K562 (cell line): Measurements from ENCODE around the gene SRGAP3. TPM values are rescaled to one million over a fixed set of nuclear protein-coding genes. Genes with fewer than 3 reads are reported as not detected.

Experiments
- ATAC-seq: fragments of 200-7000 bp; cut with Tn5 transposase; 3 replicates; pipeline ENCODE4 v1.9.1; 2020; ENCODE audit warnings: moderate library complexity
- BruUV-seq: library from RNA; stranded (reverse); fragments of 400-500 nt; replicated peaks from 2 replicates; lab custom pipeline; 2021; lab: Mats Ljungman, UMichigan
- CTCF ChIA-PET: fragments of 300-600 bp; formaldehyde crosslinking; extraction: SDS; loops from one replicate; lab custom pipeline; 2021; ENCODE audit warnings: low intra/inter-chr PET ratio; lab: Yijun Ruan, JAX
- POLR2A ChIA-PET: fragments of 300-600, 350-650 bp; sonication (Branson Sonifier 250); formaldehyde crosslinking; extraction: SDS; loops from one replicate; lab custom pipeline; 2021; ENCODE audit warnings: antibody characterized with exemption, inconsistent platforms; lab: Yijun Ruan, JAX
- DNase-seq, 4 experiments: peaks; one replicate each; pipeline versions ENCODE4 v3.0.0 to v3.0.0-alpha.2; 2011 to 2018; ENCODE audit warnings: low spot score in 3 of 4, mixed read lengths in 3 of 4; ENCODE audit errors: extremely low read depth in 1 of 4
- FAIRE-seq: peaks from 2 replicates; lab custom pipeline; 2011; peaks lifted over from hg19 to GRCh38; lab: Jason Lieb, UNC
- H2AFZ ChIP-seq: 2 replicates; pipeline ENCODE4 v1.6.0; 2011; ENCODE audit warnings: low read depth, low read length, control low read depth, inconsistent platforms
- H3K27ac ChIP-seq: fragments of 200-600 bp; 3 replicates; pipeline ENCODE4 v1.8.0; 2011; ENCODE audit warnings: low read depth, mild to moderate bottlenecking, control low read depth, inconsistent platforms, low read length, moderate library complexity, mixed read lengths; ENCODE audit errors: extremely low read depth
- H3K27me3 ChIP-seq, 2 experiments: fragments of 300-600 bp in 1 of 2; 2 replicates in 1 of 2; 3 replicates in 1 of 2; pipeline versions ENCODE4 v1.6.0 to v1.8.0; 2011; ENCODE audit warnings: inconsistent platforms in 2 of 2, low read length in 2 of 2, mild to moderate bottlenecking in 1 of 2, mixed read lengths in 1 of 2, moderate library complexity in 1 of 2; ENCODE audit not compliant: control insufficient read depth in 2 of 2, insufficient read depth in 2 of 2
- H3K36me3 ChIP-seq: fragments of 300-600 bp; 3 replicates; pipeline ENCODE4 v1.8.0; 2011; ENCODE audit warnings: mild to moderate bottlenecking, low read length, inconsistent platforms; ENCODE audit not compliant: control insufficient read depth, insufficient read depth
- H3K4me1 ChIP-seq, 2 experiments: fragments of 200-600 bp in 1 of 2; replicated peaks in 1 of 2; 2 replicates in 1 of 2; 3 replicates in 1 of 2; pipeline versions ENCODE4 v1.5.1 to v1.8.0; 2011; ENCODE audit warnings: inconsistent platforms in 2 of 2, low read length in 2 of 2, mild to moderate bottlenecking in 1 of 2, mixed read lengths in 1 of 2, moderate library complexity in 1 of 2; ENCODE audit not compliant: control insufficient read depth in 2 of 2, insufficient read depth in 2 of 2
- H3K4me2 ChIP-seq: 2 replicates; pipeline ENCODE4 v1.6.1; 2011; ENCODE audit warnings: low read length, control low read depth, inconsistent platforms, mixed read lengths; ENCODE audit not compliant: insufficient read depth
- H3K4me3 ChIP-seq: fragments of 200-600 bp; sonication (generic), shearing (Covaris generic); 2 replicates; pipeline ENCODE4 v1.5.1; 2016; ENCODE audit warnings: control low read depth, inconsistent platforms
- H3K79me2 ChIP-seq: fragments of 200-600 bp; 3 replicates; pipeline ENCODE4 v1.8.0; 2011; ENCODE audit warnings: low read length, inconsistent platforms; ENCODE audit not compliant: control insufficient read depth, insufficient read depth
- H3K9ac ChIP-seq, 2 experiments: 2 replicates each; pipeline versions ENCODE4 v1.6.0 to v1.6.1; 2011; ENCODE audit warnings: low read depth in 2 of 2, low read length in 2 of 2, control low read depth in 1 of 2, inconsistent platforms in 1 of 2, mild to moderate bottlenecking in 1 of 2, mixed read lengths in 1 of 2; ENCODE audit not compliant: insufficient read depth in 1 of 2
- H3K9me1 ChIP-seq: one replicate; pipeline ENCODE4 v1.6.0; 2011; ENCODE audit warnings: inconsistent platforms, mild to moderate bottlenecking, low read length, moderate library complexity; ENCODE audit not compliant: control insufficient read depth, insufficient read depth
- H3K9me3 ChIP-seq: replicated peaks from 2 replicates; pipeline ENCODE4 v1.5.1; 2011; ENCODE audit warnings: low read depth, low read length, inconsistent platforms; ENCODE audit not compliant: control insufficient read depth, insufficient read depth
- H4K20me1 ChIP-seq: replicated peaks from 2 replicates; pipeline ENCODE4 v1.6.1; 2011; ENCODE audit warnings: low read length, inconsistent platforms, mixed read lengths; ENCODE audit not compliant: control insufficient read depth, insufficient read depth
- DDX20 ChIP-seq: fragments of 450-650 bp; IDR thresholded peaks from 2 replicates; pipeline ENCODE4 v1.6.1; 2016; ENCODE audit warnings: missing genetic modification characterization, low read depth, mild to moderate bottlenecking, missing compliant biosample characterization, moderate library complexity
- ELF1 ChIP-seq: fragments of 200-800 bp; sonication (Bioruptor generic); IDR thresholded peaks from 2 replicates; pipeline ENCODE4 v1.6.1; 2016; ENCODE audit warnings: missing genetic modification characterization, missing compliant biosample characterization
- KDM1A ChIP-seq, 2 experiments: fragments of 450-650 bp; IDR thresholded peaks; 2 replicates each; pipeline ENCODE4 v1.6.1; 2016; ENCODE audit warnings: mild to moderate bottlenecking in 2 of 2
- KHSRP ChIP-seq: fragments of 450-650 bp; IDR thresholded peaks from 2 replicates; pipeline ENCODE4 v1.6.1; 2017
- NFIX ChIP-seq: fragments of 250-450 bp; sonication (Bioruptor Pico); IDR thresholded peaks from 2 replicates; pipeline ENCODE4 v1.4.0; 2020; ENCODE audit warnings: low read depth, mild to moderate bottlenecking, moderate library complexity
- RFX1 ChIP-seq: fragments of 450-650 bp; IDR thresholded peaks from 2 replicates; pipeline ENCODE4 v1.6.1; 2016; ENCODE audit warnings: mild to moderate bottlenecking, moderate library complexity
- XRCC5 ChIP-seq: fragments of 200-400 bp; formaldehyde crosslinking; IDR thresholded peaks from 2 replicates; pipeline ENCODE4 v1.6.1; 2017; ENCODE audit warnings: low read depth, mild to moderate bottlenecking, low read length
- ZBTB8A ChIP-seq: fragments of 450-650 bp; IDR thresholded peaks from 2 replicates; pipeline ENCODE4 v1.6.1; 2018; ENCODE audit warnings: mild to moderate bottlenecking, moderate library complexity; ENCODE audit not compliant: partially characterized antibody
- ZNF311 ChIP-seq: fragments of 250-450 bp; sonication (Bioruptor Pico); IDR thresholded peaks from 2 replicates; pipeline ENCODE4 v1.4.0; 2020; ENCODE audit warnings: mild to moderate bottlenecking, moderate library complexity
- WGBS: fragments of 100-300 bp; shearing (Covaris generic); methylation state at CpG from one replicate; pipeline ENCODE4 v1.1.6; 2016; ENCODE audit warnings: low coverage, mixed read lengths; ENCODE audit not compliant: insufficient coverage; ENCODE audit errors: missing lambda C conversion rate; 5-methylcytosine and 5-hydroxymethylcytosine counted together
- in situ Hi-C: fragments of 300-500 bp; cut with MboI; formaldehyde crosslinking; loops from 4 replicates; pipeline ENCODE4 v1.15.0; 2018; ENCODE audit warnings: inconsistent platforms, mixed read lengths
- intact Hi-C: fragments of 100-400 bp; cut with micrococcal nuclease; formaldehyde crosslinking; loops from 2 replicates; pipeline ENCODE4 v1.14.2; 2022
- polyA plus RNA-seq, 8 experiments: library from polyadenylated mRNA; depleted of rRNA in 4 of 8; stranded (reverse) in 5 of 8; unstranded in 3 of 8; fragments of >200 nt; fragmentation: Nextera tagmentation in 2 of 8; fragmentation: Illumina TruSeq in 1 of 8; extraction: Ambion mirVana in 2 of 8; extraction: Trizol in 1 of 8; gene quantifications; 2 replicates each; pipeline versions ENCODE4 v1.2.1 to v1.2.3, GENCODE V29; 2011 to 2014; ENCODE audit warnings: inconsistent platforms in 1 of 8, missing spikeins in 1 of 8
- total RNA-seq, 7 experiments: library from RNA; depleted of rRNA in 6 of 7; stranded (reverse); fragments of >200 nt in 6 of 7; fragmentation: Illumina TruSeq in 2 of 7; extraction: Trizol in 2 of 7; gene quantifications; 2 replicates each; pipeline versions ENCODE4 v1.2.1 to v1.2.3, GENCODE V29; 2011 to 2021; ENCODE audit warnings: low replicate concordance in 1 of 7
- TF ChIP-seq, protein P1 (sequence below): fragments of 450-650 bp; IDR thresholded peaks from 2 replicates; pipeline ENCODE4 v1.7.0; 2016; ENCODE audit warnings: borderline replicate concordance
- TF ChIP-seq, protein P2 (sequence below), 2 experiments: fragments of 150-350 bp in 1 of 2; IDR thresholded peaks; 2 replicates each; pipeline ENCODE4 v1.6.1; 2012 to 2016; ENCODE audit warnings: low read depth in 2 of 2, low read length in 2 of 2, mild to moderate bottlenecking in 1 of 2, moderate library complexity in 1 of 2

SRGAP3 gene
- total and polyA plus RNA-seq, 9 of the 15 experiments (the other 6 are each of a cell fraction or from before 2014, with no cell fraction given) = 0.11 to 0.85 (median 0.35) TPM; not detected in 2

DNA sequence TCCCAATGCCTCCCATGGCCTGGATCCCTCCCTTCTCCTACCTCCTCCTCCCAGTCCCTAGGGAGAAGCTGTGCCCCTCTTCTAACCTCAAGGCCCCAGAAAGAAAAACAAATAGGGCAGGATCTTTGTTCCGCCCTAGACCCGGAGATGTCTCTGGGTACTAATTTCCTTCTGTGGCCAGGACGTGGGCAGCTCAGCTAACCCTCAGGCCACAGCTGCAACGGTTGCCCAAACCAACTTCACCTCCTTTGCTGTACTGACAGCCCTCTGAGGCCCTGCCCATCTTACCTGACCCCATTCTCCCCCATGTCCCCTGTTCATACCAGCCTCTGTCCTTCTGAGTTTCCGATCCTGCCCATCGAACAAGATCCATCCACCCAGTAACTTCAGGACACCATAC, 70.7 kb downstream of the SRGAP3 start:
- no peak for FAIRE-seq
- H2AFZ ChIP-seq = no peak overlapping the region
- POLR2A ChIA-PET = interaction anchor here (0.9 kb wide), 1 partner anchor 14 kb away, joined by 3 read pairs; no protein-coding TSS in a partner anchor
- H4K20me1 ChIP-seq = no peaks in the 10 kb centered on the region; the same call in 1 of the 2 replicates
- in situ Hi-C loops = no loop called here
- H3K4me2 ChIP-seq = no peak overlapping the region
- H3K9me3 ChIP-seq = no peaks in the 10 kb centered on the region
- peaks cover 36 to 52% of the 10 kb centered on the region in 2 experiments for H3K27me3 ChIP-seq
- WGBS = 0% methylated on average over 6 of the region's 6 CpGs
- BruUV-seq = no TSS peak
- no peak overlapping the region for H3K9ac ChIP-seq
- no peak overlapping the region for H3K27ac ChIP-seq
- DNase-seq = no peak
- no peaks in the 10 kb centered on the region for H3K4me1 ChIP-seq
- H3K9me1 ChIP-seq = no peaks in the 10 kb centered on the region
- H3K4me3 ChIP-seq = no peak overlapping the region
- H3K79me2 ChIP-seq = no peaks in the 10 kb centered on the region
- CTCF ChIA-PET = no interaction called here
- no peak for TF ChIP-seq KDM1A (IDR thresholded peaks at IDR 0.05)
- TF ChIP-seq, protein P1, sequence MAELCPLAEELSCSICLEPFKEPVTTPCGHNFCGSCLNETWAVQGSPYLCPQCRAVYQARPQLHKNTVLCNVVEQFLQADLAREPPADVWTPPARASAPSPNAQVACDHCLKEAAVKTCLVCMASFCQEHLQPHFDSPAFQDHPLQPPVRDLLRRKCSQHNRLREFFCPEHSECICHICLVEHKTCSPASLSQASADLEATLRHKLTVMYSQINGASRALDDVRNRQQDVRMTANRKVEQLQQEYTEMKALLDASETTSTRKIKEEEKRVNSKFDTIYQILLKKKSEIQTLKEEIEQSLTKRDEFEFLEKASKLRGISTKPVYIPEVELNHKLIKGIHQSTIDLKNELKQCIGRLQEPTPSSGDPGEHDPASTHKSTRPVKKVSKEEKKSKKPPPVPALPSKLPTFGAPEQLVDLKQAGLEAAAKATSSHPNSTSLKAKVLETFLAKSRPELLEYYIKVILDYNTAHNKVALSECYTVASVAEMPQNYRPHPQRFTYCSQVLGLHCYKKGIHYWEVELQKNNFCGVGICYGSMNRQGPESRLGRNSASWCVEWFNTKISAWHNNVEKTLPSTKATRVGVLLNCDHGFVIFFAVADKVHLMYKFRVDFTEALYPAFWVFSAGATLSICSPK = no peak
- no peak for TF ChIP-seq ZNF311 (CRISPR knock-in tag)
- no peak for TF ChIP-seq DDX20 (tag)
- TF ChIP-seq KHSRP = no peak
- no peak for TF ChIP-seq ELF1 (tag)
- TF ChIP-seq ZBTB8A = no peak
- no peak for TF ChIP-seq RFX1
- TF ChIP-seq NFIX (CRISPR knock-in tag) = no peak
- TF ChIP-seq XRCC5 = no peak
- TF ChIP-seq, protein P2, sequence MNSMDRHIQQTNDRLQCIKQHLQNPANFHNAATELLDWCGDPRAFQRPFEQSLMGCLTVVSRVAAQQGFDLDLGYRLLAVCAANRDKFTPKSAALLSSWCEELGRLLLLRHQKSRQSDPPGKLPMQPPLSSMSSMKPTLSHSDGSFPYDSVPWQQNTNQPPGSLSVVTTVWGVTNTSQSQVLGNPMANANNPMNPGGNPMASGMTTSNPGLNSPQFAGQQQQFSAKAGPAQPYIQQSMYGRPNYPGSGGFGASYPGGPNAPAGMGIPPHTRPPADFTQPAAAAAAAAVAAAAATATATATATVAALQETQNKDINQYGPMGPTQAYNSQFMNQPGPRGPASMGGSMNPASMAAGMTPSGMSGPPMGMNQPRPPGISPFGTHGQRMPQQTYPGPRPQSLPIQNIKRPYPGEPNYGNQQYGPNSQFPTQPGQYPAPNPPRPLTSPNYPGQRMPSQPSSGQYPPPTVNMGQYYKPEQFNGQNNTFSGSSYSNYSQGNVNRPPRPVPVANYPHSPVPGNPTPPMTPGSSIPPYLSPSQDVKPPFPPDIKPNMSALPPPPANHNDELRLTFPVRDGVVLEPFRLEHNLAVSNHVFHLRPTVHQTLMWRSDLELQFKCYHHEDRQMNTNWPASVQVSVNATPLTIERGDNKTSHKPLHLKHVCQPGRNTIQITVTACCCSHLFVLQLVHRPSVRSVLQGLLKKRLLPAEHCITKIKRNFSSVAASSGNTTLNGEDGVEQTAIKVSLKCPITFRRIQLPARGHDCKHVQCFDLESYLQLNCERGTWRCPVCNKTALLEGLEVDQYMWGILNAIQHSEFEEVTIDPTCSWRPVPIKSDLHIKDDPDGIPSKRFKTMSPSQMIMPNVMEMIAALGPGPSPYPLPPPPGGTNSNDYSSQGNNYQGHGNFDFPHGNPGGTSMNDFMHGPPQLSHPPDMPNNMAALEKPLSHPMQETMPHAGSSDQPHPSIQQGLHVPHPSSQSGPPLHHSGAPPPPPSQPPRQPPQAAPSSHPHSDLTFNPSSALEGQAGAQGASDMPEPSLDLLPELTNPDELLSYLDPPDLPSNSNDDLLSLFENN (IDR thresholded peaks at IDR 0.05; ENCODE audit: low read depth in 2 of 2, low read length in 2 of 2) = no peak
- intact Hi-C loops = no loop called here
- H3K36me3 ChIP-seq = no peaks in the 10 kb centered on the region
- no peak for ATAC-seq
